IPS DF 6.9 (cell line): ENCODE measurements around the gene DST.

Experiments
- DNase-seq: peaks from one replicate; pipeline ENCODE4 v3.0.0-alpha.2; 2013; ENCODE audit warnings: low read depth, low spot score
- H3K27ac ChIP-seq: one replicate; pipeline ENCODE4 v1.5.1; 2013; ENCODE audit warnings: low read length, control low read depth
- H3K27me3 ChIP-seq: 2 replicates; pipeline ENCODE4 v1.6.1; 2013; ENCODE audit warnings: mild to moderate bottlenecking, low read length; ENCODE audit not compliant: control insufficient read depth, insufficient read depth
- H3K36me3 ChIP-seq: 2 replicates; pipeline ENCODE4 v1.6.1; 2013; ENCODE audit warnings: low read length; ENCODE audit not compliant: control insufficient read depth, insufficient read depth
- H3K4me1 ChIP-seq: 2 replicates; pipeline ENCODE4 v1.6.1; 2013; ENCODE audit warnings: low read length; ENCODE audit not compliant: control insufficient read depth, insufficient read depth
- H3K4me3 ChIP-seq: 2 replicates; pipeline ENCODE4 v1.5.1; 2013; ENCODE audit warnings: mild to moderate bottlenecking, low read length
- H3K9me3 ChIP-seq: 2 replicates; pipeline ENCODE4 v1.6.1; 2013; ENCODE audit warnings: low read length, inconsistent platforms; ENCODE audit not compliant: control insufficient read depth, insufficient read depth
- WGBS: extraction: QIAGEN DNeasy Blood & Tissue Kit; methylation state at CpG from one replicate; pipeline ENCODE4 v1.1.7; 2013; ENCODE audit warnings: mixed read lengths, missing lambda C conversion rate; ENCODE audit not compliant: insufficient read length, insufficient coverage; 5-methylcytosine and 5-hydroxymethylcytosine counted together

DST gene

GRCh38 chr6:56444855-56445254 is 197.8 kb downstream of the DST start:
- DNase-seq: no peak
- no peak overlapping the region for H3K4me3 ChIP-seq
- H3K36me3 ChIP-seq: no peaks in the 10 kb centered on the region
- H3K4me1 ChIP-seq: no peaks in the 10 kb centered on the region
- H3K9me3 ChIP-seq: no peaks in the 10 kb centered on the region
- H3K27ac ChIP-seq: no peak overlapping the region
- no peaks in the 10 kb centered on the region for H3K27me3 ChIP-seq
- WGBS: no CpG with 5 or more reads among the region's 2 CpGs

- WGBS: no CpG with 5 or more reads among the region's 4 CpGs
- no peaks in the 10 kb centered on the region for H3K36me3 ChIP-seq
- H3K27ac ChIP-seq: no peak overlapping the region
- H3K27me3 ChIP-seq: no peaks in the 10 kb centered on the region
- no peaks in the 10 kb centered on the region for H3K9me3 ChIP-seq
- no peak overlapping the region for H3K4me3 ChIP-seq
- no peak for DNase-seq
- H3K4me1 ChIP-seq: no peaks in the 10 kb centered on the region
These were observed 202.1 kb downstream of the DST start for GRCh38 chr6:56440551-56440981.

GRCh38 chr6:56437171-56437900 is 205.4 kb downstream of the DST start:
- H3K4me3 ChIP-seq: no peak overlapping the region
- WGBS: no CpG with 5 or more reads among the region's 5 CpGs
- DNase-seq: no peak
- no peaks in the 10 kb centered on the region for H3K27me3 ChIP-seq
- H3K27ac ChIP-seq: no peak overlapping the region
- no peaks in the 10 kb centered on the region for H3K36me3 ChIP-seq
- no peaks in the 10 kb centered on the region for H3K4me1 ChIP-seq
- no peaks in the 10 kb centered on the region for H3K9me3 ChIP-seq

GRCh38 chr6:56435754-56436153 is 206.9 kb downstream of the DST start:
- WGBS: no CpG with 5 or more reads among the region's 4 CpGs
- Histone ChIP-seq H3K9me3 (no peaks in the 10 kb centered on the region), H3K27ac (no peak overlapping the region), H3K4me1 (no peaks in the 10 kb centered on the region), H3K27me3 (no peaks in the 10 kb centered on the region), H3K4me3 (no peak overlapping the region), H3K36me3 (no peaks in the 10 kb centered on the region)
- no peak for DNase-seq

GRCh38 chr6:56435326-56435725 is 207.4 kb downstream of the DST start:
- Histone ChIP-seq H3K9me3 (no peaks in the 10 kb centered on the region), H3K4me3 (no peak overlapping the region), H3K4me1 (no peaks in the 10 kb centered on the region), H3K36me3 (no peaks in the 10 kb centered on the region), H3K27me3 (no peaks in the 10 kb centered on the region), H3K27ac (no peak overlapping the region)
- DNase-seq: no peak
- WGBS: no CpG with 5 or more reads among the region's 2 CpGs

GRCh38 chr6:56434606-56435005 is 208.1 kb downstream of the DST start:
- no peak for DNase-seq
- Histone ChIP-seq H3K27ac (no peak overlapping the region), H3K36me3 (no peaks in the 10 kb centered on the region), H3K9me3 (no peaks in the 10 kb centered on the region), H3K4me1 (no peaks in the 10 kb centered on the region), H3K4me3 (no peak overlapping the region), H3K27me3 (no peaks in the 10 kb centered on the region)
- WGBS: no CpG with 5 or more reads among the region's 2 CpGs

- H3K27ac ChIP-seq: no peak overlapping the region
- no CpG with 5 or more reads among the region's 36 CpGs for WGBS
- no peak overlapping the region for H3K4me3 ChIP-seq
These were observed 209.6 kb downstream of the DST start for GRCh38 chr6:56433119-56433518.

GRCh38 chr6:56432194-56432593 is 210.5 kb downstream of the DST start:
- no peaks in the 10 kb centered on the region for H3K4me1 ChIP-seq
- no peak overlapping the region for H3K4me3 ChIP-seq
- H3K9me3 ChIP-seq: no peaks in the 10 kb centered on the region
- no peaks in the 10 kb centered on the region for H3K27me3 ChIP-seq
- no peak overlapping the region for H3K27ac ChIP-seq
- DNase-seq: no peak
- no CpG with 5 or more reads among the region's 24 CpGs for WGBS
- H3K36me3 ChIP-seq: no peaks in the 10 kb centered on the region

More at GRCh38 chr6:56433119-56433518, 209.6 kb downstream of the DST start:
- Histone ChIP-seq H3K4me1 (no peaks in the 10 kb centered on the region), H3K27me3 (no peaks in the 10 kb centered on the region), H3K36me3 (no peaks in the 10 kb centered on the region), H3K9me3 (no peaks in the 10 kb centered on the region)
- DNase-seq: no peak

GRCh38 chr6:56430629-56431600 is 211.8 kb downstream of the DST start:
- no CpG with 5 or more reads among the region's 34 CpGs for WGBS
- Histone ChIP-seq H3K27me3 (no peaks in the 10 kb centered on the region), H3K4me1 (no peaks in the 10 kb centered on the region), H3K4me3 (no peak overlapping the region), H3K36me3 (no peaks in the 10 kb centered on the region), H3K27ac (no peak overlapping the region), H3K9me3 (no peaks in the 10 kb centered on the region)
- no peak for DNase-seq

- Histone ChIP-seq H3K4me1 (no peaks in the 10 kb centered on the region), H3K4me3 (no peak overlapping the region), H3K36me3 (no peaks in the 10 kb centered on the region), H3K27ac (no peak overlapping the region), H3K27me3 (no peaks in the 10 kb centered on the region), H3K9me3 (no peaks in the 10 kb centered on the region)
- WGBS: no CpG with 5 or more reads among the region's 4 CpGs
- no peak for DNase-seq
These were observed 218.1 kb downstream of the DST start for GRCh38 chr6:56424542-56425083.
